ENCODE measurements around the gene CSTPP1. TPM values are rescaled to one million over a fixed set of nuclear protein-coding genes. Genes with fewer than 3 reads are reported as not detected.

Gene CSTPP1
- total RNA-seq, 4 donors from 2014 or later = 4.3 to 8.1 (median 6.4) TPM

DNA sequence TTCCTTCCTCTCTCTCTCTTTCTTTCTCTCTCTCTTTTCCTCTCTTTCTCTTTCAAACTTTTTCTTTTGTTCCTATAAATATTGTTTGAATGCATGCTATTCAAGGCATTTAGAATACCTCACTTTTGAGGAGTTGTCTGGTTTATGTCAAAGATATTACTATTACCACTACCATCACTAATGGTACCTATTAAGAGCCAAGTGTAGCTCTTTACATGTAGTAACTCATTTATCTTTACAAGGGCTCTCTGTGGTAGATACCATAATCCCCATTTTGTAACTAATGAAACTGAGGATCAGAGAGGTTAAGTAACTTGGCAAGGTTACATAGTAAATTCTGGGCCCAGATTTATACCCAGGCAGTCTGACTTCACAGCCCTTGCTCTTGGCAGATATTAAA is 116.0 kb downstream of the CSTPP1 start:
- intact Hi-C loops (cut with DNase I; ENCODE audit: low total_unique reads) = no loop called here
- ATAC-seq = no peak
- Histone ChIP-seq H3K4me1 (no peaks in the 10 kb centered on the region), H3K27me3 (no peaks in the 10 kb centered on the region), H3K4me3 (no peak overlapping the region), H3K9me3 (no peaks in the 10 kb centered on the region), H3K27ac (no peak overlapping the region), H3K36me3 (no peaks in the 10 kb centered on the region)
- no peak for TF ChIP-seq POLR2A (IDR thresholded peaks at IDR 0.05)
- TF ChIP-seq, protein P1, sequence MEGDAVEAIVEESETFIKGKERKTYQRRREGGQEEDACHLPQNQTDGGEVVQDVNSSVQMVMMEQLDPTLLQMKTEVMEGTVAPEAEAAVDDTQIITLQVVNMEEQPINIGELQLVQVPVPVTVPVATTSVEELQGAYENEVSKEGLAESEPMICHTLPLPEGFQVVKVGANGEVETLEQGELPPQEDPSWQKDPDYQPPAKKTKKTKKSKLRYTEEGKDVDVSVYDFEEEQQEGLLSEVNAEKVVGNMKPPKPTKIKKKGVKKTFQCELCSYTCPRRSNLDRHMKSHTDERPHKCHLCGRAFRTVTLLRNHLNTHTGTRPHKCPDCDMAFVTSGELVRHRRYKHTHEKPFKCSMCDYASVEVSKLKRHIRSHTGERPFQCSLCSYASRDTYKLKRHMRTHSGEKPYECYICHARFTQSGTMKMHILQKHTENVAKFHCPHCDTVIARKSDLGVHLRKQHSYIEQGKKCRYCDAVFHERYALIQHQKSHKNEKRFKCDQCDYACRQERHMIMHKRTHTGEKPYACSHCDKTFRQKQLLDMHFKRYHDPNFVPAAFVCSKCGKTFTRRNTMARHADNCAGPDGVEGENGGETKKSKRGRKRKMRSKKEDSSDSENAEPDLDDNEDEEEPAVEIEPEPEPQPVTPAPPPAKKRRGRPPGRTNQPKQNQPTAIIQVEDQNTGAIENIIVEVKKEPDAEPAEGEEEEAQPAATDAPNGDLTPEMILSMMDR (IDR thresholded peaks at IDR 0.05 in 4 of 5, conservative IDR thresholded peaks at IDR 0.05 in 1 of 5) = no peak
- in situ Hi-C loops (cut with MboI; ENCODE audit: low sequenced_read_pairs in 4 of 4) = no loop called here
- DNase-seq = no peak

DNA sequence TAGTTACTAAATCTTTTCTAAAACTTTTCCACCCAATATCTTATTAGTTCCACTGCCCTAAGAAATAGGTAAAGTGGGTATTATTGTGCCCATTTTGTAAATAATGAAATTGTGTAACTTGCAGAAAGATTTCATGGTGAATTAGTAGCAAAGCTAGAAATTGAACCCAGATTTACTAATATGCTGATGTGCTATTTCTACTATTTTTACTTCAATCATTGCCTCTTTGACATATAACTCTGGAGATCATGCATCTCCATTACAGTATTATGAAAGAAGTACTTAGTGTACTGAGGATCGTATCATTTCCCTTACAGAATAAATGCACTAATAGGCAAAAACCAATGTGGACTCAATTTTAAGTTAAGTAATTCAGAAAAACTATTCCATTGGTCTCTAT is 119.0 kb downstream of the CSTPP1 start:
- Histone ChIP-seq H3K36me3 (no peaks in the 10 kb centered on the region), H3K27ac (no peak overlapping the region), H3K4me3 (no peak overlapping the region), H3K4me1 (no peaks in the 10 kb centered on the region), H3K27me3 (no peaks in the 10 kb centered on the region), H3K9me3 (no peaks in the 10 kb centered on the region)
- intact Hi-C loops (cut with DNase I; ENCODE audit: low total_unique reads) (no loop called here), in situ Hi-C loops (cut with MboI; ENCODE audit: low sequenced_read_pairs in 4 of 4) (no loop called here)
- no peak for TF ChIP-seq POLR2A (IDR thresholded peaks at IDR 0.05)
- TF ChIP-seq, protein P1 (IDR thresholded peaks at IDR 0.05 in 4 of 5, conservative IDR thresholded peaks at IDR 0.05 in 1 of 5) = no peak
- no peak for ATAC-seq
- DNase-seq = no peak

DNA sequence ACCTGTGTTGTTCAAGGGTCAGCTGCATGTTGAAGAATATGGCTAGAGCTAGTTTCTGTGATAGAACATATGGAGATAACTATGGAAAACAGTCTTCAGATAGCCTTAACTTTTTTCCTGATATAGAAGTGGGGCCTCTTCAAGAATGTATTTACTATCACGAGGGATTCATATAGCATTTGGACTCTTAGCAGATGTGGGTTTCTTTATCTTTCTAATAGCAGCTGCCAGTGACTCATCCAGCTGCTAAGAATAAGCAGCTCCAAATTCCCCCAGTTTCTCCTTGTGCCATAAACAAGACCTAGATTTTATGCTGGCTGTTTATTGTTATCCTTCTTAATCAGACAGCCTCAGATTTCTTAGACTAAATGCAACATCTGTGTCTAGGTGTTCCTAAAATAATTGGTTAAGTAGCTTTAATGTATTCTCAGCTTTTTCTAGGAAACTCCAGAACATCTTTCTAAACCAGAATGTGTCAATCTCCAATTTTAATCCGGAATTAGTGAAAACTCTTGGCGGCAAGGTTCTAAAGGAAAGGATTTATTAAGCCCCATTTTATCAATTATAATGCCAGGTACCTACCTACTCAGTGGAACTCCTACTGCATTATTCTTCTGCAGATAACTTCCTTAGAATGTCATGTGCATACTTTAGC is 119.8 kb downstream of the CSTPP1 start:
- Histone ChIP-seq H3K27me3 (no peaks in the 10 kb centered on the region), H3K4me1 (no peaks in the 10 kb centered on the region), H3K27ac (no peak overlapping the region), H3K9me3 (no peaks in the 10 kb centered on the region), H3K36me3 (no peaks in the 10 kb centered on the region), H3K4me3 (no peak overlapping the region)
- no peak for DNase-seq
- TF ChIP-seq, protein P1 (IDR thresholded peaks at IDR 0.05 in 4 of 5, conservative IDR thresholded peaks at IDR 0.05 in 1 of 5) = no peak
- TF ChIP-seq POLR2A (IDR thresholded peaks at IDR 0.05) = no peak
- no peak for ATAC-seq
- intact Hi-C loops (cut with DNase I; ENCODE audit: low total_unique reads) = no loop called here
- in situ Hi-C loops (cut with MboI; ENCODE audit: low sequenced_read_pairs in 4 of 4) = no loop called here

DNA sequence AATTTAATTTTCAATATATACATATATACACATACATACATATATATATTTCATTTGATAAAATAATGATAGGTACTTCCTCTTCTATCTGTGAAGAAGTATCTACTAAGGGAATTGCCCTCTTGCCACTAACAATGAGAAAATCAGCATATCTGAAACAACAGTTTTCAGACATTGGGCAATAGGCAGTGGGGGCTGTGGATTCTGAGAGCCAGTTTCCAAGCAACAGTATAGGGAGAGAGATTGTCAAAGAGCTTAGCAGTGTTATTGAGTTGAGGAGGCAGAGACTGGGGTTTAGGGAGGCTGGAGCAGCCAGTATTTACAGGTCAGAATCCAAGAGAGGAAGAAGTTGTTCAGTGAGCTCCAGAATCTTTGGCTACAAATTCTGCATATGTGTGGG is 120.8 kb downstream of the CSTPP1 start:
- in situ Hi-C loops (cut with MboI; ENCODE audit: low sequenced_read_pairs in 4 of 4) = no loop called here

More for the DNA sequence above, 120.8 kb downstream of the CSTPP1 start:
- Histone ChIP-seq H3K27ac (no peak overlapping the region), H3K4me3 (no peak overlapping the region), H3K36me3 (no peaks in the 10 kb centered on the region), H3K9me3 (no peaks in the 10 kb centered on the region), H3K27me3 (no peaks in the 10 kb centered on the region), H3K4me1 (no peaks in the 10 kb centered on the region)
- intact Hi-C loops (cut with DNase I; ENCODE audit: low total_unique reads) = no loop called here
- no peak for TF ChIP-seq POLR2A (IDR thresholded peaks at IDR 0.05)
- TF ChIP-seq, protein P1 (IDR thresholded peaks at IDR 0.05 in 4 of 5, conservative IDR thresholded peaks at IDR 0.05 in 1 of 5) = no peak
- no peak for ATAC-seq
- DNase-seq = no peak

Data from gastrocnemius medialis (tissue), 4 donors.